HCEC 1CT (cell line): ENCODE data around the gene PEX12.
A peak's percentile ranks its signal among the peaks of the same experiment; 100 is the strongest.
"Not testable (repeated sequence)": the region's sequence is repeated elsewhere in the genome, so short reads cannot be mapped to it uniquely, and the experiment has no call there.

Experiments used
- DNase-seq: peaks from one replicate; pipeline ENCODE4 v3.0.0-alpha.2; 2017

Gene PEX12

DNA sequence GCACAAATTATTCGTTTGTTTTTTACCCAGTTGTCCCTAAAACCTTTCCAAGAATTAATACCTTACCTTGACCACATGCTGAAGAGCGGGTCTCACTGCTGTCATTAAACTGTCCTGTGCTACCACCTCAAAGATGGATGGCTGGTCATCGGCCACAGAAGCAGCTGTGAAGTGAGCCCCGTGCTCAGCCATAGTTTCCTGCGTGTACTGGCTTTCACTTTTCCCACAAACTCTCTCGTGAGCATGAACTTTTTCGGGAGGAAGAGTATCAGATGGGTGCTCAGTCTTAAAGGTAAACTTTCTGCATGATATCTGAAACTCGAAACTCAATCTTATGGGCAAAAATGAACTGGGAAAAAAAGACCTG lies 558 bp downstream of the PEX12 start:
- DNase-seq: peak; percentile 23

DNA sequence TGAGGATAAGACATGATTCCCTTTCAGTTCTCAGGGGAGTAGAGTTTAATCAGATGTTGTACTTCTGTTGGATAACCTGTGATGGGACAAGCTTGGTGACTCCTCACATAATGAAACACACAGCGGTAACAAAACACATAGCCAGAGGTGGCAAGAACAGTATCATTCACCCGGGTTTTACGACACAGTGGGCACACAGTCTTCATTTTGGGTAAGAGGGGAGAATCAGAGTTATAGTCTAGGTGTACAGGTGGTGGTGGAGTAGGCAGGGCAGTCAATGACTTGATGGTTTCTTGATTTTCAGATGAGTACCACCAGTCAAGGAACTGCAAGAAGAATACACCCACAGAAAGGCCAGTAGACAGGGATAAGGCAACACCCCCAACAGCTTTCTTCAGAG lies 2.6 kb downstream of the PEX12 start:
- no peak for DNase-seq

DNA sequence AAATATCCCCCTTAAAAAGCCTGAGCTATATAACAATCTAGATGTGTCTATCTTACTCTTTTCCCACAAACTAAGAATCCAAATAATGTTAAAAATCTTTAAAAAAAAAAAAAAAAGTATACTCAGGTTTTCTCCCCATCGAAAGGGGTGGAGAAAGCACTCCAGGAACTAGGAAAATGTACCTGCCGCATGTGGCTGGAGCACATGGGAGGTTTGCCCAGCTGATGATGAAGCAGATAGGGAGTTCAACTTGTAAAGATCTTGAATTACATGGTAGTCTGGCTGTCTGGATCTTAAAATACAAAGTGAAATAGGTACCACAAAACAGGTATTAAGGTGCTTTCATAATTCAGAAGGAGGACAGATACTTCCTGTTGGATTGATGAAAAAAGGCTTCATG lies 9.0 kb downstream of the PEX12 start:
- DNase-seq: no peak

DNA sequence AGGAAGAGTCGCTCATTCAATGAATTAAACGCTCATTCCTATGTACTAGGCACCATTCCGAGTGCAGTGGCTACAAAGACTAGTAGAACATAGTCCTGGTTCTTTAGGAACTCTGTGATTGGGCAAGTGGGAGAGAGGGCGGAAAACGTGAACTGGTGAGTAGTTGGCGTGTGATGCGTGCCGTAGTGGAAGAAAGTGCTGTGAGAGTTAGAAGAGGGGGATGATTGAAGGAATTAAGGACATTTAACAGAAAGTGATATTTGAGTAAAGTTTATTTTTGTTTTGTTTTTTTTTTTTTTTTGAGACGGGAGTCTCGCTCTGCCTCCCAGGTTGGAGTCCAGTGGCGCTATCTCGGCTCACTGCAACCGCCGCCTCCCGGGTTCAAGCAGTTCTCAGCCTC lies 9.8 kb downstream of the PEX12 start:
- DNase-seq: peak; percentile 43

GRCh38 chr17:35566968-35567367 lies 11.4 kb downstream of the PEX12 start:
- DNase-seq: no peak

GRCh38 chr17:35563181-35563580 lies 15.2 kb downstream of the PEX12 start:
- DNase-seq: not testable (repeated sequence)

- DNase-seq: no peak
Measured at GRCh38 chr17:35560703-35561102, 17.7 kb downstream of the PEX12 start, which contains the start of gene SLFN14. TSS of gene SLFN14 (minus strand) at chr17:35560819. CDS start at chr17:35558062, 2,757 bp downstream.

- DNase-seq: no peak
Measured at GRCh38 chr17:35559495-35560210, 18.7 kb downstream of the PEX12 start.

DNA sequence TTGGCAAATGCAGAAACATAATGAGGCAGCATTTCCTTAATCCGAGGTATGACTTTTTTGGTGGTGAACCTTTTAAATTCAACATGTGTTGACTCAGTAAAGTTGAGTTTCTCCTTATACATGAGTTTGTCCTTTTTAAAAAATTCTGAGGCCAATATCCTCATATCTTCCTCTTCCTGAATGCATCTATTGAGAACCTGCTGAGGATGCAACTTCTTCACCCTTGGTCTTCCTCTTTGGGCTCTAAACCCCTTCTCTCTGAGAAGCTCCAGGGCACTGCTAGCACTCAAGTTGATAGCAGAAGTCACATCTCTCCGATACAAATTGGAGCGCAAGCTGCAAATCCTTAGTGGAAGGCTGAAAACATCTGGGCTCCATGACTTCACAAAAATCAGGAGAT lies 21.0 kb downstream of the PEX12 start:
- DNase-seq: no peak

DNA sequence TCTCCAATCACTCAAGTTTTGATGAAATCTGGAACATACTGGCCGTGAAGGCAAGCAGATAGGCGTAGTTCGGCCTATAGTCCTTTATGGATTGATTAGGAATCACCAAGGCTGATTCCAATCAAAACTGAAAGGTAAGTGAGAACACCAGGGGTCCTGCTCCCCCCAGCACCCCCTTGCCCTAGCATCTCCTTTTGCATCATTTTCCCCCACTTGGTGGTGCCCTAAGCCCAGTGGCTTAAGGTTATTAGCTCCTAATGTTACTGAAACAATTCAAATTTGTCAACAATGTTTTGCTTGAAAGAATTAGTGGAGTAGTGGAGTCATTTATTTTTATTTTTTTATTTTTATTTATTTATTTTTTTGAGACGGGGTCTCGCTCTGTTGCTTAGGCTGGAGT lies 22.7 kb downstream of the PEX12 start:
- DNase-seq: no peak

- DNase-seq: no peak
Measured at GRCh38 chr17:35554668-35555067, 23.7 kb downstream of the PEX12 start.

- DNase-seq: no peak
Measured at GRCh38 chr17:35553310-35553709, 25.1 kb downstream of the PEX12 start.

DNA sequence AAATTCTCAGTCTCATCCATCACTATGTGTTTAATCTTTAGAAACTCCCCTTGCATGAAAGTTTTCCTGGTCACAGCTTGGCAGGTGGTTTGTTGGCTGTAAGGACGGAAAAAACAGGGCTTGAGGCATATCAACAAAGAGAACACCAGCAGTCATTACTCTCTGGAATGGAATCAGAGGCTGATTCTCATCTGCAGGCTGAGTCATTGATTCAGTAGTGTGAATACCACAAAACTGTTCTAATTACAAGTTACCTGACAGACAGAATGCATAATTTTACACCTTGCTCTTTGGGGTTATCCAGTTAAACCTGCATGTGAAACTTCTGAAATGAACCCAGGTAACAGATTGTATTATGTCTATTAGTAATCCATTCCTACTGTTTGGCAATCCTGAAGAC lies 29.4 kb downstream of the PEX12 start:
- DNase-seq: no peak

- no peak for DNase-seq
Measured at GRCh38 chr17:35548208-35548810, 30.1 kb downstream of the PEX12 start.

DNA sequence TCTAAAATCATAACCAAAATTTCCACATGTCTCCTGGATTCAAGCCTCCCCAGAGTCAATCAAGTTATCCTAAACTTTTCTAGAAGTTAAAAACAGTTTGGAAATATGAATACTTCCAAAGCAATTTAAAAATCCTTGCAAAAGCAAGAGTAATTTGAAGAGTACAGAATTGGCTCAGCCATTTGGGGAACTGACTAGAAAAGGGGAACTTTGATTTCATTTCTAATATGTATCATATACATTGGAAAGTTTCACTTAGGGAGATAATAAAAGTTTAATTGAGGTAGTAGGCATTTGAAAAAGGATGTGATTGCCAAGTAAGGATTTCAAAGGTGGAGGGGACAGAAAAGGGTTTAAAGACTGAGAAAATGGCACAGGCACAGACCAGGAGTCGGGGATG lies 31.9 kb downstream of the PEX12 start:
- DNase-seq: no peak

DNA sequence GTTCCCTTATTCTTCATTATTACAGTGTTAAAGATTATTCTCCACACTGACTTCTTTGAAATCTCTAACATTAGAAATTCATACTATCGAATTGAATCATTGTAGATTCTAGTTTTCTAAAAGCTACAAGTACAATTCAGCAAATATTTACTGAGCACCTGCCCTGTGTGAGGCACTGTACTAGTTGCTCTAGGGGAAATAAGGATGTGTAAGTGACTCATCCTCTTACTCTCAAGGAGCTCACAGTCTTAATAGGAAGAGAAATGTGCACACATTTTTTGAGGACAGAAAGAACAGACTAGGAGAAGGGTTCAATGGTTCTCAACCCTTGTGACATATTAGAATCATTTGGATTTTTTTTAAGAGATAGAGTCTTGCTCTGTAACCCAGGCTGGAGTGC lies 33.2 kb downstream of the PEX12 start:
- DNase-seq: no peak

- DNase-seq: no peak
Measured at GRCh38 chr17:35543856-35544255, 34.5 kb downstream of the PEX12 start.

GRCh38 chr17:35542990-35543389 lies 35.4 kb downstream of the PEX12 start:
- DNase-seq: no peak

DNA sequence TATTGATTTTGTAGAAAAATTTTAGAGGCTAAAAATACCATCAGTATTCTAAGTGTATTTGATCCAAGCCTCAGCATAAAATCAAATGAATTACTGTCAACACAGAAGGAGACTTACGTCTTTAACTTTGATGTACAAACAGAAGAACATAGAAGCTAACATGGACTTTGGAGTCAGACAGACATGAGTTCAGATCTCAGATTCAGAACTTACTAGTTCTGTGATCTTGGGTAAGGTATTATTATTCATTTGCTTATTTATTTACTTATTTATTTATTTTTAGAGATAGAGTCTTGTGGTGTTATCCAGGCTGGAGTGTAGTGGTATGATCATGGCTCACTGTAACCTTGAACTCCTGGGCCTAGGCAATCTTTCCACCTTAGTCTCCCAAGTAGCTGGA lies 36.9 kb downstream of the PEX12 start:
- DNase-seq: no peak

DNA sequence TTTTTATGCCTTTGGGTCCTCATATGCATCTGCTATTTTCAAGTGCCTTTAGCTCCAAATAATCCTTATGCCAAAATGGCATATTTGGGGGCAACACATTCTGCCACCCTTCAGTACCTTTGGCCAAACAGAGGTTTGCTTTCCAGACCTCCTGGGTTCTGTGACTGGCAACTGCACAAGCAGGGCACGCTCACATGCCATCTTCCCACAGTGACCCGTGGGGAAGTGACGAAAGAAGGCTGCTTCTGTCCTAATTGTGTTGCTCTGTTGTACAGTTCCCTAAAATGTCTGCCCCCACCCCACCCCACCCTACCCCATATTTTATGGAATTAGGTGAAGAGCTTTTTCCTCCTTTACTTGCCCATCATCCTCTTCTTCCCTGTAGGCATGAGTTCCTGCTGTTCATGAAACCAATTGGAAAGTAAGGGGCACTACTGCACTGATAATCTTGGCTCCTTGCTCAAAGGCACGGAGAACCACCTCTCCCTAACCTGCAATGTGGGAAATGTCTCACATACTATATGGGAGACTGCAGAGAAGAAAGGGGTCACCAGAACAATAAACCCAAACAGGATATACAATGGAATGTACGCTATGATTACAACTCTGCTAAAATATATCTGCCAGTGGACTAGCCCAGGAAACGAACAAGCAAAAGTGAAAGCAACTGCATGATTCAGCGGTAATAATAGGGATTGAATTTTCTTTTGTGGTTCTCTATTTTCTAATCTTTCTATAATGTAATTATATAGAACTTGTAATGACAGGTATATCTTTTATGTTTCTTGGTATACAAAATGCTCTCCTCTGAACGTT lies 37.6 kb downstream of the PEX12 start:
- peak; percentile 38 for DNase-seq

GRCh38 chr17:35539659-35540026 lies 38.7 kb downstream of the PEX12 start:
- DNase-seq: no peak

DNA sequence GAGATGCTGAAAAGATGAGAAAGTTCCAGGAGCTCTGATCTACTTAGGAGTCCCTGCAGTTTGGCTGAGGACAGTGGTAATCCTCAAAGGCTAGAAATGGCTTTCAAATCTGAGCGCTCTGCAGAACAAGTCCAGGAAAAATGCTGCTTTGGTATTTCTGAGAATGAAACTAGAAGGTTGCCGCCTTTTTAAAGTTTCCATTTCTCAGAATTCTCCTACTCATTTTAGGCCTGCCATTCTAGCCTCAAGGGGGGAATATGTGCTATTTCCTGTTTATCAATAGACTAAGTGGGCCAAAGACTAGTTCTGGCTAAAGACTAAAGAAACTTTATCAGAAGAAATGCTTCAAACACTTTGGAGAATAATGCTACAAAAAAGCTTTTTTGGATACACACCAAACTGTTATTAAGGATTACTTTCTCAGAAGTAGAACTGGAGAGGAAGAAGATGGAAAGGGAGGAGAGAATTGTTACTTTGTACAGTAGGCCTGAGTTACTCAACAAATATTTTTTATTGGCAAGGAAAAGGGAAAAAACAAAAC lies 40.7 kb downstream of the PEX12 start, which contains the start of gene SLFN12L:
Gene SLFN12L, minus strand, starts transcription at position 78 of the 541 bp plus-strand sequence. CDS start 15,314 bp downstream, outside the sequence.
- no peak for DNase-seq

DNA sequence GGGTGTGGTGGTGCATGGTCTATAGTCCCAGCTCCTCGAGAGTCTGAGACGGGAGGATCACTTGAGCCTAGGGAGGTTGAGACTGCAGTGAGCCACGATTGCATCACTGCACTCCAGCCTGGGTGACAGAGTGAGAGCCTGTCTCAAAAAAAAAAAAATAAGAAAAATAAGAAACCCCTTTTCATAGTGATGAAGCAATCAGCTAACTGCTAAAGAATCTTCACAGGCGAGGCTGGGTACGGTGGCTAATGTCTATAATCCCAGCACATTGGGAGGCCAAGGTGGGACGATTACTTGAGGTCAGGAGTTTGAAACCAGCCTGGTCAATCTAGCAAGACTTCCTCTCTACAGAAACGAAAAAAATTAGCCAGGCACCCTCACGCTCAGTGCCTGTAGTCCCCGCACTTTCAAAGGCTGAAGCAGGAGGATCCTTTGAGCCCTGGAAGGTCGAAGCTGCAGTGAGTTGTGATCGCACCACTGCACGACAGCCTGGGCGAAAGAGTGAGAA lies 41.7 kb downstream of the PEX12 start:
- DNase-seq: no peak
